Rectal smooth muscle tissue (tissue), 1 donor: ENCODE results near the gene RC3H2.
"Not testable (repeated sequence)": the region's sequence is repeated elsewhere in the genome, so short reads cannot be mapped to it uniquely, and the experiment has no call there.

Experiments
- H3K27ac ChIP-seq: one replicate; pipeline ENCODE4 v1.7.0; 2013; ENCODE audit warnings: low read depth, low read length, inconsistent platforms
- H3K27me3 ChIP-seq: one replicate; pipeline ENCODE4 v1.7.0; 2013; ENCODE audit warnings: low read length; ENCODE audit not compliant: control insufficient read depth, insufficient read depth
- H3K36me3 ChIP-seq: one replicate; pipeline ENCODE4 v1.7.0; 2013; ENCODE audit warnings: low read length; ENCODE audit not compliant: control insufficient read depth, insufficient read depth
- H3K4me1 ChIP-seq: one replicate; pipeline ENCODE4 v1.7.0; 2013; ENCODE audit warnings: low read length; ENCODE audit not compliant: control insufficient read depth, insufficient read depth
- H3K4me3 ChIP-seq: one replicate; pipeline ENCODE4 v1.7.0; 2013; ENCODE audit warnings: low read length
- H3K9ac ChIP-seq: one replicate; pipeline ENCODE4 v1.7.0; 2013; ENCODE audit warnings: low read length

Gene RC3H2

DNA sequence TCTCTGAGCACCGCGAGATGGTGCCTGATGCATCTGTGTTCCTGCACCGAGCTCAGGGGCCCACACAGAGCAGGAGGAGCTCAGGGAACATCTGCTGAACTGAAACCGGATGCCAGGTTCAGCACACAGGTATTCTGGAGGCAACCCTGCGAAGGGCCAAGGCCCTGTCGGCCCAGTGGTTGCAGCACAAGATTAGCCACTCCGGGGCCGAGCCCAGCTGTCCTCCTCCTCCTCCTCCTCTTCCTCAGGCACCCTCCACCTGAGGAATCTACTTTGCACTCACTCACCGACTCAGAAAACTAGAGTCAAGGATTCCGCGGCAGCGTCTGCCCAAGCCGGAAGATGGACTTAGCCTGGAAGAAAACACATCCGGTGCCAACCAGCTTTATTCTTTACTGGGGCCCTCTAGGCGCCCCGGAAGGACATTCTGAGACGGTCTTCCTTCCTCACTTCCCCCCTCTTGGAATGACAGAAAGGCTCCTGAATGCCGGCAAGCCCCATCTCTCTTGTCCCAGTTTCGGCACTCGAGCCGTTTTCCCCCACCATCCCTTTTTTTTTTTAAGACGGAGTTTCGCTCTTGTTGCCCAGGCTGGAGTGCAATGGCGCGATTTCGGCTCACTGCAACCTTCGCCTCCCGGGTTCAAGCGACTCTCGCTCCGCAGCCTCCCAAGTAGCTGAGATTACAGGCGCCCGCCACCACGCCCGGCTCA, 8.0 kb upstream of the RC3H2 start, which contains the start of gene ZBTB6:
Gene ZBTB6 (minus strand): TSS at position 360 of the 710 bp plus-strand sequence. CDS start 1,251 bp downstream, outside the sequence.
- Histone ChIP-seq H3K27ac (peak within 1 kb of the TSS; percentile 75), H3K9ac (peak within 1 kb of the TSS; percentile 34)

DNA sequence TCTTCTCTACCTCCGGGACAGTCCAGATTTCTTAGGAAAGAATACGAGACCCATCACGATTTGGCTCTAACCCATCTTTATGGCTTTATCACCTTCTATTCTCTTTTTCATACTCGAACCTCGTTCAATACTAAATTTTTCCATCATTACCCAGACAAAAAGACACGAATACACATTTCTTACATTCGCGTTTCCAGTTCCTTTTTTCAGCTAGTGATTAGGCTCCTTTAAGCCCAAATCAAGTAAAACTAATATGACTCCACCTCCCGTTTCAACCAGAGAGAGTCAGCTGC, 7.5 kb upstream of the RC3H2 start:
- Histone ChIP-seq H3K36me3 (peaks cover 8% of the 10 kb centered on the region), H3K27me3 (no peaks in the 10 kb centered on the region), H3K4me1 (peaks cover 8% of the 10 kb centered on the region), H3K9ac (peak overlapping the region; percentile 34), H3K4me3 (peak overlapping the region; percentile 89), H3K27ac (peak overlapping the region; percentile 75)

More for the DNA sequence above, 8.0 kb upstream of the RC3H2 start, which contains the start of gene ZBTB6:
- no peaks in the 10 kb centered on the region for H3K27me3 ChIP-seq
- H3K36me3 ChIP-seq, result peaks cover 8% of the 10 kb centered on the region
- peaks cover 8% of the 10 kb centered on the region for H3K4me1 ChIP-seq
- peak within 1 kb of the TSS; percentile 89 for H3K4me3 ChIP-seq

DNA sequence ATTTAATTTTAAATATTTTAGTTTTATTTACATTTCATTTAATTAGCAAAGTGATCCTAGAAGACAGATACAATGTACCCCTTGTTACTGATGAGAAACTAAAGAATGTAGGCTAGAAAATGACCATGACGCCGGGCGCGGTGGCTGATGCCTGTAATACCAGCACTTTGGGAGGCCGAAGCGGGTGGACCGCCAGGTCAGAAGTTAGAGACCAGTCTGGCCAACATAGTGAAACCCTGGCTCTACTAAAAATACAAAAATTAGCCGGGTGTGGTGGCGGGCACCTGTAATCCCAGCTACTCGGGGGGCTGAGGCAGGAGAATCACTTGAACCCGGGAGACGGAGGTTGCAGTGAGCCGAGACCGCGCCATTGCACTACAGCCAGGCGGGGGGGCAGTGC, 963 bp upstream of the RC3H2 start:
- not testable (repeated sequence) for H3K9ac ChIP-seq, H3K27me3 ChIP-seq, H3K36me3 ChIP-seq, H3K4me3 ChIP-seq, H3K27ac ChIP-seq
- peaks cover 12% of the 10 kb centered on the region for H3K4me1 ChIP-seq

DNA sequence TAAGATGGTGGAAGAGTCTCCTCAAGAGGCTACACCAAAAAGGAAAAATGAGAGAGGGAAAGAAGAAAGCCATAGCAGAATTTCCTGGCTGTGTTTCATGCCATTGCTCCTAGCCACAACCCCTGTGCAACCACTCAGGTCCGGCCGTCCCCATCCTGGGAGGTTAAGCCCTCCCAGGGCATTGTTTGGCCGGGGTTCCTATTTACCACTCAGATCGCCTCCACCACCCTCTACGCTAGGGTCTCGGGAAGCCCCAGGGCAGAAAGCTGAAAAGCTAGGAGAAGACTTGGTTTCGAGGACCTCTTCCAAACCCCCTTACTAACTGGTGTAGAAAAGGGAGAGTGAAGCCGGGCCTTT, 715 bp downstream of the RC3H2 start:
- peak overlapping the region; percentile 90 for H3K4me3 ChIP-seq
- peak overlapping the region; percentile 88 for H3K9ac ChIP-seq
- H3K27ac ChIP-seq, result peak overlapping the region; percentile 95
- H3K4me1 ChIP-seq, result peaks cover 15% of the 10 kb centered on the region
- H3K27me3 ChIP-seq, result no peaks in the 10 kb centered on the region
- H3K36me3 ChIP-seq, result no peaks in the 10 kb centered on the region

DNA sequence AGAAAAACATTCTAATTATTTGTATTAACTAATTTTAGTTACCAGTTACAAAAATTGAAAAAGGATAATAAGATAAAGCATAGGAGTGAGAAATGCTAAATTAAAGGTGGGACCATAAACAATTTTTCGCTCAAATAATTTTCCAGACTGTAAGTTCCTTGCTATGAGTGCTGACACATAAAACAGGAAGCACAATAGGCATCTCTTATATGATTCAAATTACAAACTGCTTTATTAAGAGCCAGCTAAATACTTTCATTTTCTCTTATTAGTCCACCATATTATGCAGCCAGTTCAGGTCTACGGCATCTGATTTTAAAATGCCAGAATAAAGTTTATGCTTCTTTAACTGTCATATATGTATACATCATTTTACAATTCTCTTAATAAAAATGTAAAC, 4.4 kb downstream of the RC3H2 start:
- Histone ChIP-seq H3K36me3 (peaks cover 5% of the 10 kb centered on the region), H3K4me1 (peaks cover 15% of the 10 kb centered on the region), H3K27me3 (no peaks in the 10 kb centered on the region), H3K27ac (no peak overlapping the region), H3K4me3 (no peak overlapping the region), H3K9ac (no peak overlapping the region)

DNA sequence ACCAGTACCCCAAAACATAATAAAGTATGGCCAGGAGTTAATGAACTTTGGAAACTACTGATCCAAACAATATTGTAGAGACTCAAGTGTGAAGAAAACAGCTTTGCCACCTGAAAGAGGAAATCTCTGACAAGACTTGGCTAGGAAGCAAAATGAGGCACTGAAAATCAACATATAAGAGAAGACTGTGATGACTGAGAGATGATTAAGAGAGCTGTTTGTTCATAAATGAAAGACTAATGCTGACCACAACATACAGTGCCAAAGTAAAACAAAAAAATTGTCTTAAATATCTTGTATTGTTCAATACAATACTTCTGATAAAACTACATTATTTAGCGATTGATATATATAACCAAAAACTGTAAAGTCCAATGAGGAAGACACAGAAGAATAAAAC, 7.2 kb downstream of the RC3H2 start:
- peaks cover 7% of the 10 kb centered on the region for H3K36me3 ChIP-seq
- H3K4me1 ChIP-seq, result peaks cover 3% of the 10 kb centered on the region
- H3K27me3 ChIP-seq, result no peaks in the 10 kb centered on the region
- H3K4me3 ChIP-seq, result no peak overlapping the region
- no peak overlapping the region for H3K9ac ChIP-seq
- no peak overlapping the region for H3K27ac ChIP-seq

DNA sequence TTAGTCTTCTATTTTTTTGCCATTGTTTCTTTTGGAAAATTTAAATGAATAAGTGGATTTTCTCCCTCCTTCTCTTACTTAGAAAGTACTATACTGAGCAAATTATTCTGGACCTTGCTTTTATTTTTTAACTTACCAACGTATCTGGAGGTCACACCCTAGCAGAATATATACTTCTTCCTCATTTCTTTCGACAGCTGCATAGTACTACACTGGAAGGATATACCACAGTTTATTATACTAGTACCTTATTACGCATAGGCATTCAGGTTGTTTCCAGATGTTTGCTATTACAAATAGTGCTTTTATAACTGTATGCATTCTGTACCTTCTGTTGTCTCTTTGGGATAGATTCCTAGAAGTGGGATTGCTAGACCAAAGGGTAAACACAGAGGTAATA, 16.7 kb downstream of the RC3H2 start:
- Histone ChIP-seq H3K4me1 (no peaks in the 10 kb centered on the region), H3K36me3 (peaks cover 5% of the 10 kb centered on the region), H3K27me3 (no peaks in the 10 kb centered on the region), H3K9ac (no peak overlapping the region), H3K27ac (no peak overlapping the region), H3K4me3 (no peak overlapping the region)

DNA sequence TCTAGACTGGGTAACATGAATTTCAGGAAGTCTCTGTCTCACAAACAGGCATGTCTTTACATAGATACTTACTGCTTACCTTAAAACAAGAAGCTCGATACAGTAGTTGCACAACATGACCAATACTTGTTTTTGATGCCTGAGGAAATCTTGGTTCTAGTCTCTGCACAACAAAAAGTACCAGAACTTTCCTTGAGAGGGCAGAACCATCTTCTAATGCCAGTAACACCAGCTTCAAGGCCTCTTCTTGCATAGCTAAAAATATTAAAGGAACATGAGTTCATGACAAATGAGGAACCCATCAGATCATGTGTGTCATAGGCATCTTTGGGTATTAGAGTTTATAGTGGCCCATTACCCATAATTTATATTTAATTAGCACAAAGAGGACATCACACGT, 22.0 kb downstream of the RC3H2 start:
- peaks cover 18% of the 10 kb centered on the region for H3K36me3 ChIP-seq
- H3K27me3 ChIP-seq, result no peaks in the 10 kb centered on the region
- H3K27ac ChIP-seq, result no peak overlapping the region
- H3K4me3 ChIP-seq, result no peak overlapping the region
- no peak overlapping the region for H3K9ac ChIP-seq
- no peaks in the 10 kb centered on the region for H3K4me1 ChIP-seq

DNA sequence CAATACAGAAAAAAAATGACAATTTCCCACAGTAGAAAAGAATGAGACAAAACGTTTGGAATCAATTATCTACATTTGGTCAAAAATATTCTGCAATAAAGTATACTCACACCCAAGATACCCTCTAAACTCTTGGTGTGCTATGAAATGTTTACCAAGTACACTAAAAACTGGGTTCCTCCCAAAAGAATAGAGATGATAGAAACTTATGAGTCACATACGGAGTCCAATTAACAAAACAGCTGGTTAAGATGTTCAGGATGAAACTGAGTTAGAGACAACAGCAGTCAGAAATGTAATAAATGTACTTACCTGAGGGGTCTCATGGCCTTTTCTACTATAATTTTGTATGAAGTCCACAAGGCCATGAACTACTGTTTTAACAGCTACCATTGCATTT, 25.7 kb downstream of the RC3H2 start:
- Histone ChIP-seq H3K9ac (no peak overlapping the region), H3K36me3 (peaks cover 35% of the 10 kb centered on the region)

DNA sequence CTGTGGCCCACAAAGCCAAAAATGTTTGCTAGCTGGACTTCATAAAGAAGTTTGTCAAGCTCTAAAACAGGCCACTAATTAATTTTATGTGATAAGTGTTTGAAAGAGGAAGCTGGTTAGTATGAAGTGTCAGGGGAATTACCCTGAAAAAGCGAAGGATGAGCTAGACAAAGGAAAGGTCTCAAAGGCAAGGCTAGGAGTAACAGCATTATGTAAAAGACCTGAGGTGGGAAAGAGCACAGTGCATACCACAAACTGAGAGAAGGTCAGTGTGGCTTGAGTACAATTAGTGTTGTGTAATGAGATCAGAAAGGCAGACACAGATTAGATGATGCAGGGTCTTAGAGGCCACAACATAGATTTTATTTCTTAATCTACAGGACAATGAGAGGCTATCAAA, 29.6 kb downstream of the RC3H2 start:
- peaks cover 29% of the 10 kb centered on the region for H3K36me3 ChIP-seq
- no peak overlapping the region for H3K4me3 ChIP-seq
- no peak overlapping the region for H3K27ac ChIP-seq
- no peaks in the 10 kb centered on the region for H3K27me3 ChIP-seq
- no peak overlapping the region for H3K9ac ChIP-seq
- no peaks in the 10 kb centered on the region for H3K4me1 ChIP-seq

More for the DNA sequence above, 25.7 kb downstream of the RC3H2 start:
- no peaks in the 10 kb centered on the region for H3K4me1 ChIP-seq
- no peaks in the 10 kb centered on the region for H3K27me3 ChIP-seq
- no peak overlapping the region for H3K4me3 ChIP-seq
- no peak overlapping the region for H3K27ac ChIP-seq

DNA sequence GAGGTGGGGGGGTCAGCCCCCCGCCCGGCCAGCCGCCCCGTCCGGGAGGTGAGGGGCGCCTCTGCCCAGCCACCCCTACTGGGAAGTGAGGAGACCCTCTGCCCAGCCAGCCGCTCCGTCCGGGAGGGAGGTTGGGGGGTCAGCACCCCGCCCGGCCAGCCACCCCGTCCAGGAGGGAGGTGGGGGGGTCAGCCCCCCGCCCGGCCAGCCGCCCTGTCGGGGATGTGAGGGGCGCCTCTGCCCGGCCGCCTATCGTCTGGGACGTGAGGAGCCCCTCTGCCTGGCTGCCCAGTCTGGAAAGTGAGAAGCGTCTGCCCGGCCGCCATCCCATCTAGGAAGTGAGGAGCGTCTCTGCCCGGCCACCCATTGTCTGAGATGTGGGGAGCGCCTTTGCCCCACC, 37.9 kb downstream of the RC3H2 start:
- H3K4me1 ChIP-seq, H3K27ac ChIP-seq, H3K27me3 ChIP-seq, H3K4me3 ChIP-seq, H3K36me3 ChIP-seq, H3K9ac ChIP-seq: not testable (repeated sequence)

DNA sequence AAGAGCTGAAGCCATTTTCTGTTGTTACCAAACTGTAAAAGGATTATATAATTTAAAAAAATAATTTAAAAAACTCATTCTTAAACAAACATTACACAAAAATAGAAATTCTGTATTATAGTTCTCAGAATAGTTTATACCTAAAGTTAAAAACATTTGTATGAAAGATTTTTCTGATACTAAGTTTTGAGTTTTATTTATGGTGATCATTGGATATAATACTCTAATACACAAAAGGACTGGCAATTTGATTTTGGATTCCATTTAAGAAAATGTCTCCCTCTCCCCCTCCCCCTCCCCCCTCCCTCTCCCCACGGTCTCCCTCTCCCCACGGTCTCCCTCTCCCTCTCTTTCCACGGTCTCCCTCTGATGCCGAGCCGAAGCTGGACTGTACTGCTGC, 39.1 kb downstream of the RC3H2 start:
- Histone ChIP-seq H3K4me1 (no peaks in the 10 kb centered on the region), H3K27ac (no peak overlapping the region), H3K36me3 (no peaks in the 10 kb centered on the region)

DNA sequence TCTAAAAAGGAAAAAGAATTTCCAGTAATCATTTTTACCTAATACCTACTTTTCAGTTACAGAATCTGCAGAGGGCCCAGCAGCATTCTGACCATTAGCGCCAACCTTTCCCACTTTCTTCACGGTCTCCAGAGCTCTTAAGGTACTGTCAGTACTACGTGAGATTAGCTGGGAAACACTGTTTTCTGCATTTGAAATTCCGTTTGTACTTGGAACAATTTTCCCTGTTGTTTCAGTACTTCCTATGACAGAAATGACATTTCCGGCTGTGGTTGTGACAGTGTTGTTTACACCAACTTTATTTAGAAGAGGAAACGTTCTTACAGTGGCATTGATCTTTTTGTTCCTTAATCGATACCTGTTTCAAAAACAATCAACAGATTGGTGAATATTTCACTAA, 39.9 kb downstream of the RC3H2 start:
- Histone ChIP-seq H3K36me3 (no peaks in the 10 kb centered on the region), H3K27ac (no peak overlapping the region), H3K4me1 (no peaks in the 10 kb centered on the region), H3K9ac (no peak overlapping the region), H3K4me3 (no peak overlapping the region), H3K27me3 (no peaks in the 10 kb centered on the region)

More for the DNA sequence above, 39.1 kb downstream of the RC3H2 start:
- Histone ChIP-seq H3K27me3 (no peaks in the 10 kb centered on the region), H3K9ac (no peak overlapping the region), H3K4me3 (no peak overlapping the region)
